ENCODE results near the gene THSD4. TPM values are rescaled to one million over a fixed set of nuclear protein-coding genes. Genes with fewer than 3 reads are reported as not detected.
"Not testable (repeated sequence)": the region's sequence is repeated elsewhere in the genome, so short reads cannot be mapped to it uniquely, and the experiment has no call there.

The THSD4 gene
- total RNA-seq, 1 experiment from 2014 or later, result 65.4 TPM

DNA sequence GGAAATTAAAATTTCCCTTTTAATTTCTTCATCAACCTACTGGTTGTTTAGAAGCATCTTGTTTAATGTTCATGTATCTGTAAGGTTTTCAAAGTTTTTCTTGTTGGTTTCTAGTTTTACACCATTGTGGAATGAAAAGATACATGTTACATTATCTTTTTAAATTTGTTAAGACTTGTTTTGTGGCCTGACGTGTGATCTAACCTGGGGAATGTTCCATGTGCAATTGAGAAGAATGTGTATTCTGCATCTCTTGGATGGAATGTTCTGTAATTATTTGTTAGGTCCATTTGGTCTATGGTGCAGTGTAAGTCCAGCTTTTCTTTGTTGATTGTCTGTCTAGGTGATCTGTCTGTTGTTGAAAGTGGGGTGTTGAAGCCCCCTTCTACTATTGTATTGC is 45.7 kb downstream of the THSD4 start:
- H3K27ac ChIP-seq (ENCODE audit: low read length), result no peak overlapping the region
- in situ Hi-C loops (cut with HindIII; ENCODE audit: low pct_unique_long_range_greater_than_20kb, low sequenced_read_pairs), result no loop called here
- H3K4me3 ChIP-seq (ENCODE audit: low read depth in 2 of 2, low read length in 2 of 2), result no peak overlapping the region

DNA sequence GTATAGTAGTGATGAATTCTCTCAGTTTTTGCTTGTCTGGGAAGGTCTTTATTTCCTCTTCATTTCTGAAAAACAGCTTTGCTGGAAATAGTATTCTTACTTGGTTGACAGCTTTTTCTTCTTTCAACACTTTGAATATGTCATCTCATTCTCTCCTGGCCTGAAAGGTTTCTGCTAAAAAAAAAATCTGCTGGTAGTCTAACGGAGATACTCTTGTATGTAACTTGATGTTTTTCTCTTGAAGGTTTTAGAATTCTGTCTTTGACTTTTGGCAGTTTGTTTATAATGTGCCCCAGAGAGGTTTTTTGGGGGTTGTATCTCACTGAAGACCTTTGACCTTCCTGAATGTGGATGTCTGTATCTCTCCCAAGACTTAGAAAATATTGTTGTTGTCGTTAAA is 47.0 kb downstream of the THSD4 start:
- POLR2A ChIA-PET, result interaction anchor here (0.7 kb wide), 1 partner anchor 132 kb away, joined by 4 read pairs; no protein-coding TSS in a partner anchor
- no peak for DNase-seq (ENCODE audit: low read depth, low spot score)
- ATAC-seq, result no peak
- H3K36me3 ChIP-seq (ENCODE audit: control insufficient read depth, insufficient read depth, low read length), result no peaks in the 10 kb centered on the region
- in situ Hi-C loops (cut with HindIII; ENCODE audit: low pct_unique_long_range_greater_than_20kb, low sequenced_read_pairs), result no loop called here
- H3K4me3 ChIP-seq (ENCODE audit: low read depth in 2 of 2, low read length in 2 of 2), result no peak overlapping the region
- no peak overlapping the region for H3K27ac ChIP-seq (ENCODE audit: low read length)
- TF ChIP-seq SIN3A (IDR thresholded peaks at IDR 0.05; ENCODE audit: borderline replicate concordance, insufficient read depth, low read depth, low read length), result no peak
- TF ChIP-seq TCF7L2 (IDR thresholded peaks at IDR 0.05; ENCODE audit: low read depth, low read length), result no peak
- TF ChIP-seq, protein P1, sequence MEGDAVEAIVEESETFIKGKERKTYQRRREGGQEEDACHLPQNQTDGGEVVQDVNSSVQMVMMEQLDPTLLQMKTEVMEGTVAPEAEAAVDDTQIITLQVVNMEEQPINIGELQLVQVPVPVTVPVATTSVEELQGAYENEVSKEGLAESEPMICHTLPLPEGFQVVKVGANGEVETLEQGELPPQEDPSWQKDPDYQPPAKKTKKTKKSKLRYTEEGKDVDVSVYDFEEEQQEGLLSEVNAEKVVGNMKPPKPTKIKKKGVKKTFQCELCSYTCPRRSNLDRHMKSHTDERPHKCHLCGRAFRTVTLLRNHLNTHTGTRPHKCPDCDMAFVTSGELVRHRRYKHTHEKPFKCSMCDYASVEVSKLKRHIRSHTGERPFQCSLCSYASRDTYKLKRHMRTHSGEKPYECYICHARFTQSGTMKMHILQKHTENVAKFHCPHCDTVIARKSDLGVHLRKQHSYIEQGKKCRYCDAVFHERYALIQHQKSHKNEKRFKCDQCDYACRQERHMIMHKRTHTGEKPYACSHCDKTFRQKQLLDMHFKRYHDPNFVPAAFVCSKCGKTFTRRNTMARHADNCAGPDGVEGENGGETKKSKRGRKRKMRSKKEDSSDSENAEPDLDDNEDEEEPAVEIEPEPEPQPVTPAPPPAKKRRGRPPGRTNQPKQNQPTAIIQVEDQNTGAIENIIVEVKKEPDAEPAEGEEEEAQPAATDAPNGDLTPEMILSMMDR (IDR thresholded peaks at IDR 0.05), result no peak
- no peak for TF ChIP-seq POLR2AphosphoS5 (IDR thresholded peaks at IDR 0.05; ENCODE audit: low read depth, low read length)
- TF ChIP-seq, protein P2, sequence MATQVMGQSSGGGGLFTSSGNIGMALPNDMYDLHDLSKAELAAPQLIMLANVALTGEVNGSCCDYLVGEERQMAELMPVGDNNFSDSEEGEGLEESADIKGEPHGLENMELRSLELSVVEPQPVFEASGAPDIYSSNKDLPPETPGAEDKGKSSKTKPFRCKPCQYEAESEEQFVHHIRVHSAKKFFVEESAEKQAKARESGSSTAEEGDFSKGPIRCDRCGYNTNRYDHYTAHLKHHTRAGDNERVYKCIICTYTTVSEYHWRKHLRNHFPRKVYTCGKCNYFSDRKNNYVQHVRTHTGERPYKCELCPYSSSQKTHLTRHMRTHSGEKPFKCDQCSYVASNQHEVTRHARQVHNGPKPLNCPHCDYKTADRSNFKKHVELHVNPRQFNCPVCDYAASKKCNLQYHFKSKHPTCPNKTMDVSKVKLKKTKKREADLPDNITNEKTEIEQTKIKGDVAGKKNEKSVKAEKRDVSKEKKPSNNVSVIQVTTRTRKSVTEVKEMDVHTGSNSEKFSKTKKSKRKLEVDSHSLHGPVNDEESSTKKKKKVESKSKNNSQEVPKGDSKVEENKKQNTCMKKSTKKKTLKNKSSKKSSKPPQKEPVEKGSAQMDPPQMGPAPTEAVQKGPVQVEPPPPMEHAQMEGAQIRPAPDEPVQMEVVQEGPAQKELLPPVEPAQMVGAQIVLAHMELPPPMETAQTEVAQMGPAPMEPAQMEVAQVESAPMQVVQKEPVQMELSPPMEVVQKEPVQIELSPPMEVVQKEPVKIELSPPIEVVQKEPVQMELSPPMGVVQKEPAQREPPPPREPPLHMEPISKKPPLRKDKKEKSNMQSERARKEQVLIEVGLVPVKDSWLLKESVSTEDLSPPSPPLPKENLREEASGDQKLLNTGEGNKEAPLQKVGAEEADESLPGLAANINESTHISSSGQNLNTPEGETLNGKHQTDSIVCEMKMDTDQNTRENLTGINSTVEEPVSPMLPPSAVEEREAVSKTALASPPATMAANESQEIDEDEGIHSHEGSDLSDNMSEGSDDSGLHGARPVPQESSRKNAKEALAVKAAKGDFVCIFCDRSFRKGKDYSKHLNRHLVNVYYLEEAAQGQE (IDR thresholded peaks at IDR 0.05; ENCODE audit: insufficient read depth in 1 of 2, low read depth in 2 of 2, low read length in 1 of 2), result no peak
- no peaks in the 10 kb centered on the region for H3K27me3 ChIP-seq (ENCODE audit: control insufficient read depth, insufficient read depth, low read length)
- H3K4me1 ChIP-seq (ENCODE audit: control insufficient read depth, insufficient read depth, low read length), result no peaks in the 10 kb centered on the region
- CTCF ChIA-PET, result no interaction called here
- BruUV-seq (replicated peaks), result no TSS peak
- H3K9me3 ChIP-seq (ENCODE audit: control insufficient read depth, insufficient read depth, low read depth, low read length), result peaks cover 10% of the 10 kb centered on the region; the same call in 1 of the 2 replicates
- intact Hi-C loops (cut with micrococcal nuclease; ENCODE audit: unreplicated experiment), result no loop called here

More for the DNA sequence above, 45.7 kb downstream of the THSD4 start:
- Histone ChIP-seq H3K27me3 (ENCODE audit: control insufficient read depth, insufficient read depth, low read length) (no peaks in the 10 kb centered on the region), H3K9me3 (ENCODE audit: control insufficient read depth, insufficient read depth, low read depth, low read length) (peaks cover 4% of the 10 kb centered on the region; the same call in 1 of the 2 replicates), H3K4me1 (ENCODE audit: control insufficient read depth, insufficient read depth, low read length) (no peaks in the 10 kb centered on the region), H3K36me3 (ENCODE audit: control insufficient read depth, insufficient read depth, low read length) (no peaks in the 10 kb centered on the region)
- DNase-seq (ENCODE audit: low read depth, low spot score) (no peak), ATAC-seq (no peak)
- CTCF ChIA-PET, result no interaction called here
- POLR2A ChIA-PET, result interaction anchor here (0.6 kb wide), 2 partner anchors 13 to 456 kb away, joined by 5 to 9 read pairs; no protein-coding TSS in a partner anchor
- intact Hi-C loops (cut with micrococcal nuclease; ENCODE audit: unreplicated experiment), result no loop called here
- no peak for TF ChIP-seq POLR2AphosphoS5 (IDR thresholded peaks at IDR 0.05; ENCODE audit: low read depth, low read length)
- TF ChIP-seq, protein P1 (IDR thresholded peaks at IDR 0.05), result no peak
- no peak for TF ChIP-seq TCF7L2 (IDR thresholded peaks at IDR 0.05; ENCODE audit: low read depth, low read length)
- TF ChIP-seq, protein P2 (IDR thresholded peaks at IDR 0.05; ENCODE audit: insufficient read depth in 1 of 2, low read depth in 2 of 2, low read length in 1 of 2), result no peak
- no peak for TF ChIP-seq SIN3A (IDR thresholded peaks at IDR 0.05; ENCODE audit: borderline replicate concordance, insufficient read depth, low read depth, low read length)
- BruUV-seq (replicated peaks), result no TSS peak

DNA sequence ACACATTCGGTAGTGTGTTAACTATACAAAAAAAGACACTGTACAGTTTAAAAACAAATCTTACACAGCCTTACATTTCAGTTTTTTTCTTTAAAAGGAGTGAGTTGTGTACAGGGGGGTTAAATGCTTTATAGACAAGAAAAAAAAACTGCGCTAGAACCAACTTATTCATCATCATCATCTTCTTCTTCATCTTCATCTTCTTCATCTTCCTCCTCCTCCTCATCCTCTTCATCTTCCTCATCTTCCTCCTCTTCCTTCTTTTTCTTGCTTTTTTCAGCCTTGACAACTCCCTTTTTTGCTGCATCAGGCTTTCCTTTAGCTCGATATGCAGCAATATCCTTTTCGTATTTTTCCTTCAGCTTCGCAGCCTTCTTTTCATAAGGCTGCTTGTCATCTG is 49.3 kb downstream of the THSD4 start:
- H3K4me3 ChIP-seq (ENCODE audit: low read depth in 2 of 2, low read length in 2 of 2); H3K27me3 ChIP-seq (ENCODE audit: control insufficient read depth, insufficient read depth, low read length); POLR2A ChIA-PET: not testable (repeated sequence)

More for the DNA sequence above, 49.3 kb downstream of the THSD4 start:
- H3K36me3 ChIP-seq (ENCODE audit: control insufficient read depth, insufficient read depth, low read length); in situ Hi-C loops (cut with HindIII; ENCODE audit: low pct_unique_long_range_greater_than_20kb, low sequenced_read_pairs); CTCF ChIA-PET; H3K4me1 ChIP-seq (ENCODE audit: control insufficient read depth, insufficient read depth, low read length); ATAC-seq; intact Hi-C loops (cut with micrococcal nuclease; ENCODE audit: unreplicated experiment); H3K27ac ChIP-seq (ENCODE audit: low read length); DNase-seq (ENCODE audit: low read depth, low spot score): not testable (repeated sequence)
- peaks cover 16% of the 10 kb centered on the region; the same call in 1 of the 2 replicates for H3K9me3 ChIP-seq (ENCODE audit: control insufficient read depth, insufficient read depth, low read depth, low read length)
- TSS peak; percentile 100 for BruUV-seq (replicated peaks)
